Transverse colon (tissue), 4 donors: Measurements from ENCODE around the gene MMP14. TPM values are rescaled to one million over a fixed set of nuclear protein-coding genes. Genes with fewer than 3 reads are reported as not detected.

Experiments used
- DNase-seq: peaks from one replicate; pipeline ENCODE4 v3.0.0-alpha.2; 2019
- H3K27ac ChIP-seq, 4 donors: fragments of 200-600 bp; sonication (generic); 2 replicates each; pipeline ENCODE4 v1.5.1; 2016 to 2018; ENCODE audit warnings: inconsistent platforms in 4 of 4
- H3K27me3 ChIP-seq: fragments of 200-600 bp; sonication (generic); 2 replicates; pipeline ENCODE4 v1.5.1; 2017; ENCODE audit warnings: inconsistent platforms
- H3K36me3 ChIP-seq, 4 donors: fragments of 200-600 bp; sonication (generic); 2 replicates each; pipeline ENCODE4 v1.5.1; 2017 to 2019; ENCODE audit warnings: inconsistent platforms in 4 of 4
- H3K4me1 ChIP-seq, 4 donors: fragments of 200-600 bp; sonication (generic); 2 replicates each; pipeline ENCODE4 v1.5.1; 2017 to 2020; ENCODE audit warnings: inconsistent platforms in 4 of 4
- H3K4me3 ChIP-seq, 4 donors: fragments of 200-600 bp; sonication (generic); 1 replicate in 1 of 4; 2 replicates in 3 of 4; pipeline versions ENCODE4 v1.5.1 to v1.6.1; 2017 to 2019; ENCODE audit warnings: inconsistent platforms in 4 of 4
- H3K9me3 ChIP-seq, 2 donors: fragments of 200-600 bp; sonication (generic); 2 replicates each; pipeline ENCODE4 v1.5.1; 2017 to 2019; ENCODE audit warnings: inconsistent platforms in 2 of 2
- EP300 ChIP-seq: sonication (generic); formaldehyde crosslinking; IDR thresholded peaks from one replicate; pipeline ENCODE4 v1.6.1; 2017; ENCODE audit warnings: antibody characterized with exemption, low read depth
- POLR2A ChIP-seq: fragments of 450-650 bp; IDR thresholded peaks from one replicate; pipeline ENCODE4 v1.6.1; 2016; ENCODE audit warnings: antibody characterized with exemption, mild to moderate bottlenecking, moderate library complexity
- POLR2AphosphoS5 ChIP-seq, 3 donors: sonication (generic); formaldehyde crosslinking; IDR thresholded peaks; one replicate each; pipeline ENCODE4 v1.6.1; 2016; ENCODE audit warnings: antibody characterized with exemption in 3 of 3
- WGBS, 2 donors: methylation state at CpG; one replicate each; pipeline ENCODE4 v1.1.5; 2018; ENCODE audit warnings: low coverage in 1 of 2; 5-methylcytosine and 5-hydroxymethylcytosine counted together
- in situ Hi-C, 4 donors: fragments of 200-750 bp; cut with MboI; loops; one replicate each; pipeline versions ENCODE4 v1.15.0 to v1.15.1; 2017; ENCODE audit warnings: low sequenced_read_pairs in 3 of 4, low pct_ligation_motif_present in 1 of 4, low pct_unique_long_range_greater_than_20kb in 1 of 4
- intact Hi-C: fragments of 100-400 bp; cut with DNase I; formaldehyde crosslinking; loops from one replicate; pipeline ENCODE4 v1.15.1; 2023; ENCODE audit warnings: low total_unique reads
- total RNA-seq, 4 donors: library from RNA; depleted of rRNA; stranded (reverse); fragments of >200 nt; gene quantifications; one replicate each; pipeline ENCODE4 v1.1.0, GENCODE V29; 2016
- TF ChIP-seq, protein P1 (sequence below), 5 experiments: fragments of 200-600 bp in 3 of 5; fragments of 450-650 bp in 2 of 5; sonication (generic) in 3 of 5; IDR thresholded peaks; 1 replicate in 2 of 5; 2 replicates in 3 of 5; pipeline ENCODE4 v1.5.1; 2016 to 2017; ENCODE audit warnings: antibody characterized with exemption in 5 of 5, inconsistent platforms in 3 of 5, mild to moderate bottlenecking in 2 of 5, moderate library complexity in 1 of 5

MMP14 gene
- total RNA-seq, 4 donors from 2014 or later, result 59.5 to 91.6 (median 73.1) TPM

- H3K4me3 ChIP-seq, result no peak overlapping the region
- WGBS, 2 donors, result 91 to 100% methylated on average over 1 of the region's 1 CpG
- no peaks in the 10 kb centered on the region for H3K9me3 ChIP-seq
- TF ChIP-seq POLR2A (no peak), POLR2AphosphoS5 (IDR thresholded peaks at IDR 0.05) (no peak), EP300 (no peak)
- TF ChIP-seq, protein P1, sequence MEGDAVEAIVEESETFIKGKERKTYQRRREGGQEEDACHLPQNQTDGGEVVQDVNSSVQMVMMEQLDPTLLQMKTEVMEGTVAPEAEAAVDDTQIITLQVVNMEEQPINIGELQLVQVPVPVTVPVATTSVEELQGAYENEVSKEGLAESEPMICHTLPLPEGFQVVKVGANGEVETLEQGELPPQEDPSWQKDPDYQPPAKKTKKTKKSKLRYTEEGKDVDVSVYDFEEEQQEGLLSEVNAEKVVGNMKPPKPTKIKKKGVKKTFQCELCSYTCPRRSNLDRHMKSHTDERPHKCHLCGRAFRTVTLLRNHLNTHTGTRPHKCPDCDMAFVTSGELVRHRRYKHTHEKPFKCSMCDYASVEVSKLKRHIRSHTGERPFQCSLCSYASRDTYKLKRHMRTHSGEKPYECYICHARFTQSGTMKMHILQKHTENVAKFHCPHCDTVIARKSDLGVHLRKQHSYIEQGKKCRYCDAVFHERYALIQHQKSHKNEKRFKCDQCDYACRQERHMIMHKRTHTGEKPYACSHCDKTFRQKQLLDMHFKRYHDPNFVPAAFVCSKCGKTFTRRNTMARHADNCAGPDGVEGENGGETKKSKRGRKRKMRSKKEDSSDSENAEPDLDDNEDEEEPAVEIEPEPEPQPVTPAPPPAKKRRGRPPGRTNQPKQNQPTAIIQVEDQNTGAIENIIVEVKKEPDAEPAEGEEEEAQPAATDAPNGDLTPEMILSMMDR (IDR thresholded peaks at IDR 0.05), result no peak
- intact Hi-C loops (no loop called here), in situ Hi-C loops (no loop called here)
- DNase-seq, result no peak
- no peak overlapping the region for H3K27ac ChIP-seq
- no peaks in the 10 kb centered on the region for H3K27me3 ChIP-seq
- peaks cover 5 to 26% (median 10%) of the 10 kb centered on the region in 4 donors for H3K4me1 ChIP-seq
- H3K36me3 ChIP-seq, result no peaks in the 10 kb centered on the region
Measured at GRCh38 chr14:22890416-22890815, 54.0 kb downstream of the MMP14 start.

DNA sequence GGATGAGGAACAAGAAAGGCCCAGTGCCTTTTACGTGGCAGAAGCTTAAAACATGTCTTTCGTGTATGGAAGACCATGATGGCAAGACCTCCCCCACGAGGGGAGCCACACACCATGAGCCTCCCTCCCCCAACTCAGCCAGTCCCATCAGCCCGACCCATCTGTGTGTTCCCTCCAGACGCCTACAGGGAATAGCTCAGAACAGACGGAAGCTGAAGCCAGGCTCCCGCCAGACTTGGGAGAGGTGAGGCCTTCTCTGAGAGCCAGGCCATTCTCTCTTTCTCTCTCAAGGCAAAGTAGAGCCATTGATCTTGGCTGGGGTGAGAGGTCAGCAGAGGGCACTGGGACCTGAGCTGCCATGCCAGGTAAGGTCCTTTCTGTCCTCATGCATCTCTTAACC lies 56.1 kb downstream of the MMP14 start:
- Histone ChIP-seq H3K9me3 (no peaks in the 10 kb centered on the region), H3K27me3 (no peaks in the 10 kb centered on the region), H3K36me3 (no peaks in the 10 kb centered on the region), H3K4me3 (no peak overlapping the region), H3K27ac (no peak overlapping the region), H3K4me1 (peaks cover 0 to 12% (median 0%) of the 10 kb centered on the region in 4 donors)
- no peak for DNase-seq
- in situ Hi-C loops (no loop called here), intact Hi-C loops (no loop called here)
- no peak for TF ChIP-seq POLR2A
- no peak for TF ChIP-seq POLR2AphosphoS5 (IDR thresholded peaks at IDR 0.05)
- TF ChIP-seq EP300, result no peak
- TF ChIP-seq, protein P1 (IDR thresholded peaks at IDR 0.05), result no peak
- WGBS, 2 donors, result 92% methylated on average over 7 of the region's 7 CpGs; no CpG with 5 or more reads in 1 of the 2 donors

DNA sequence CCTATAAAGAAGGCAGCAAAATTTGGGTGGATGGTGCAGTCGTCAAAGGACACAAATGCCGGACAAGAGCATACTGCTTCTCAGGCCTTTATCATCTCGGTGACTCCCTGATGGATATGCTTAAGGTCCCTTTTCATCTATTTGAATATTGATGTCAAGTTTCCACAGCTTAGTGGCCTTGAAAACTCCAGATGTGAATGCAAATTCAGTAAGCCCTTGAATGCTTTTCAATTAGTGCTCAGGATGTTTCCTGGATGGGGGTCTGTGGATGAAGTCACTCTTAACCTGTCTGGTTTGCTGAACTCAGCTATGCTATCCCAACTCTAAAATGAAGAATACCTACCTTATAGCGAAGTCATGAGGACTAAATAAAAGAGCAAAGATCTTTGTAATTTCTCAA lies 57.3 kb downstream of the MMP14 start:
- TF ChIP-seq POLR2AphosphoS5 (IDR thresholded peaks at IDR 0.05) (no peak), POLR2A (no peak), EP300 (no peak)
- TF ChIP-seq, protein P1 (IDR thresholded peaks at IDR 0.05), result no peak
- Histone ChIP-seq H3K4me3 (no peak overlapping the region), H3K9me3 (no peaks in the 10 kb centered on the region), H3K27ac (no peak overlapping the region), H3K4me1 (peaks cover 0 to 5% (median 0%) of the 10 kb centered on the region in 4 donors), H3K27me3 (no peaks in the 10 kb centered on the region), H3K36me3 (no peaks in the 10 kb centered on the region)
- DNase-seq, result no peak
- intact Hi-C loops (no loop called here), in situ Hi-C loops (no loop called here)
- 87 to 90% methylated on average over 3 to 4 of the region's 4 CpGs for WGBS, 2 donors

DNA sequence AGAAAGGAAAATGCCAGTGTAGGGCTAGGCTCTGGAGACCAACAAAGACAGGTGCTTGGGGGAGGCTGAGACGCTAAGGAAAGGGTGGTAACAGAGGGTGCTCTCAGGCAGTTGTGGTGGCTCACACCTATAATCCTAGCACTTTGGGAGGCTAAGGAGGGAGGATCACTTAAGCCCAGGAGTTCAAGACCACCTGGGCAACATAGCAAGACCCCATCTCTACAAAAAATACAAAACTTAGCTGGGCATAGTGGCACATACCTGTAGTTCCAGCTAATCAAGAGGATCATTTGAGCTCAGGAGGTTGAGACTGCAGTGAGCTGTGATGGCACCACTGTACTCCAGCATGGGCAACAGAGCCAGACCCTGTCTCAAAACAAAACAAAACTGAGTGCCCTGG lies 59.0 kb downstream of the MMP14 start:
- intact Hi-C loops, result no loop called here
- in situ Hi-C loops, result no loop called here

More for the DNA sequence above, 59.0 kb downstream of the MMP14 start:
- WGBS, 2 donors, result 84% methylated on average over 1 of the region's 1 CpG; no CpG with 5 or more reads in 1 of the 2 donors
- no peak overlapping the region for H3K27ac ChIP-seq
- H3K4me3 ChIP-seq, result no peak overlapping the region
- H3K27me3 ChIP-seq, result no peaks in the 10 kb centered on the region
- peaks cover 0 to 13% (median 3%) of the 10 kb centered on the region in 4 donors for H3K4me1 ChIP-seq
- no peak for DNase-seq
- TF ChIP-seq, protein P1 (IDR thresholded peaks at IDR 0.05), result no peak
- TF ChIP-seq POLR2A, result no peak
- no peak for TF ChIP-seq EP300
- no peaks in the 10 kb centered on the region for H3K36me3 ChIP-seq
- no peaks in the 10 kb centered on the region for H3K9me3 ChIP-seq
